ENCODE data around the gene CRADD. TPM values are rescaled to one million over a fixed set of nuclear protein-coding genes. Genes with fewer than 3 reads are reported as not detected.
"Not testable (repeated sequence)": the region's sequence is repeated elsewhere in the genome, so short reads cannot be mapped to it uniquely, and the experiment has no call there.

The CRADD gene
- total RNA-seq, 3 donors from 2014 or later = 24.0 to 49.8 (median 44.2) TPM

GRCh38 chr12:93883436-93884154 is 206.4 kb downstream of the CRADD start:
- no peak overlapping the region for H3K27ac ChIP-seq
- H3K4me1 ChIP-seq = no peaks in the 10 kb centered on the region
- no peaks in the 10 kb centered on the region for H3K9me3 ChIP-seq
- no peak for TF ChIP-seq POLR2A (IDR thresholded peaks at IDR 0.05)
- no peak for TF ChIP-seq CTCF (IDR thresholded peaks at IDR 0.05)
- no peak for TF ChIP-seq POLR2AphosphoS5 (IDR thresholded peaks at IDR 0.05)
- no peak for DNase-seq (ENCODE audit: low spot score in 2 of 2)
- H3K27me3 ChIP-seq = no peaks in the 10 kb centered on the region
- intact Hi-C loops (cut with DNase I; ENCODE audit: low total_unique reads) = no loop called here
- H3K4me3 ChIP-seq = no peak overlapping the region
- no peaks in the 10 kb centered on the region for H3K36me3 ChIP-seq

- Histone ChIP-seq H3K27me3 (no peaks in the 10 kb centered on the region), H3K27ac (no peak overlapping the region), H3K4me1 (no peaks in the 10 kb centered on the region), H3K36me3 (no peaks in the 10 kb centered on the region), H3K9me3 (no peaks in the 10 kb centered on the region), H3K4me3 (no peak overlapping the region)
- DNase-seq (ENCODE audit: low spot score in 2 of 2) = no peak
- TF ChIP-seq POLR2AphosphoS5 (IDR thresholded peaks at IDR 0.05) (no peak), POLR2A (IDR thresholded peaks at IDR 0.05) (no peak)
- intact Hi-C loops (cut with DNase I; ENCODE audit: low total_unique reads) = no loop called here
Observed at GRCh38 chr12:93884794-93885460, 207.8 kb downstream of the CRADD start.

- H3K4me1 ChIP-seq; H3K27ac ChIP-seq; intact Hi-C loops (cut with DNase I; ENCODE audit: low total_unique reads); H3K4me3 ChIP-seq; H3K36me3 ChIP-seq; DNase-seq (ENCODE audit: low spot score in 2 of 2); H3K27me3 ChIP-seq; H3K9me3 ChIP-seq: not testable (repeated sequence)
Observed at GRCh38 chr12:93885973-93886532, 208.9 kb downstream of the CRADD start.

- TF ChIP-seq POLR2AphosphoS5 (IDR thresholded peaks at IDR 0.05) (no peak), POLR2A (IDR thresholded peaks at IDR 0.05) (no peak), CTCF (IDR thresholded peaks at IDR 0.05) (no peak)
- Histone ChIP-seq H3K27me3 (no peaks in the 10 kb centered on the region), H3K4me3 (no peak overlapping the region), H3K36me3 (no peaks in the 10 kb centered on the region), H3K27ac (no peak overlapping the region), H3K4me1 (no peaks in the 10 kb centered on the region), H3K9me3 (no peaks in the 10 kb centered on the region)
- intact Hi-C loops (cut with DNase I; ENCODE audit: low total_unique reads) = no loop called here
- DNase-seq (ENCODE audit: low spot score in 2 of 2) = no peak
Observed at GRCh38 chr12:93886533-93887511, 209.6 kb downstream of the CRADD start.

- H3K27ac ChIP-seq = no peak overlapping the region
- intact Hi-C loops (cut with DNase I; ENCODE audit: low total_unique reads) = no loop called here
- H3K4me3 ChIP-seq = no peak overlapping the region
- no peak for DNase-seq (ENCODE audit: low spot score in 2 of 2)
- no peak for TF ChIP-seq POLR2AphosphoS5 (IDR thresholded peaks at IDR 0.05)
- H3K27me3 ChIP-seq = no peaks in the 10 kb centered on the region
- H3K4me1 ChIP-seq = peaks cover under 1 to 2% of the 10 kb centered on the region in 2 donors
- H3K9me3 ChIP-seq = no peaks in the 10 kb centered on the region
- H3K36me3 ChIP-seq = no peaks in the 10 kb centered on the region
Observed at GRCh38 chr12:93888964-93889363, 211.8 kb downstream of the CRADD start.

GRCh38 chr12:93889516-93890212 is 212.5 kb downstream of the CRADD start:
- TF ChIP-seq CTCF (IDR thresholded peaks at IDR 0.05) (no peak), POLR2A (IDR thresholded peaks at IDR 0.05) (no peak), POLR2AphosphoS5 (IDR thresholded peaks at IDR 0.05) (no peak)
- H3K4me3 ChIP-seq = no peak overlapping the region
- no peak for DNase-seq (ENCODE audit: low spot score in 2 of 2)
- intact Hi-C loops (cut with DNase I; ENCODE audit: low total_unique reads) = no loop called here
- H3K36me3 ChIP-seq = no peaks in the 10 kb centered on the region
- H3K27ac ChIP-seq = no peak overlapping the region
- H3K9me3 ChIP-seq = no peaks in the 10 kb centered on the region
- H3K4me1 ChIP-seq = peaks cover 6 to 7% of the 10 kb centered on the region in 2 donors
- no peaks in the 10 kb centered on the region for H3K27me3 ChIP-seq
